K562 (cell line): Measurements from ENCODE around the gene NFATC1. TPM values are rescaled to one million over a fixed set of nuclear protein-coding genes. Genes with fewer than 3 reads are reported as not detected.

Source experiments
- ATAC-seq: fragments of 200-7000 bp; cut with Tn5 transposase; 3 replicates; pipeline ENCODE4 v1.9.1; 2020; ENCODE audit warnings: moderate library complexity
- BruUV-seq: library from RNA; stranded (reverse); fragments of 400-500 nt; replicated peaks from 2 replicates; lab custom pipeline; 2021; lab: Mats Ljungman, UMichigan
- CTCF ChIA-PET: fragments of 300-600 bp; formaldehyde crosslinking; extraction: SDS; loops from one replicate; lab custom pipeline; 2021; ENCODE audit warnings: low intra/inter-chr PET ratio; lab: Yijun Ruan, JAX
- POLR2A ChIA-PET: fragments of 300-600, 350-650 bp; sonication (Branson Sonifier 250); formaldehyde crosslinking; extraction: SDS; loops from one replicate; lab custom pipeline; 2021; ENCODE audit warnings: antibody characterized with exemption, inconsistent platforms; lab: Yijun Ruan, JAX
- DNase-seq, 4 experiments: peaks; one replicate each; pipeline versions ENCODE4 v3.0.0 to v3.0.0-alpha.2; 2011 to 2018; ENCODE audit warnings: low spot score in 3 of 4, mixed read lengths in 3 of 4; ENCODE audit errors: extremely low read depth in 1 of 4
- FAIRE-seq: peaks from 2 replicates; lab custom pipeline; 2011; peaks lifted over from hg19 to GRCh38; lab: Jason Lieb, UNC
- H2AFZ ChIP-seq: 2 replicates; pipeline ENCODE4 v1.6.0; 2011; ENCODE audit warnings: low read depth, low read length, control low read depth, inconsistent platforms
- H3K27ac ChIP-seq: fragments of 200-600 bp; 3 replicates; pipeline ENCODE4 v1.8.0; 2011; ENCODE audit warnings: low read depth, mild to moderate bottlenecking, control low read depth, inconsistent platforms, low read length, moderate library complexity, mixed read lengths; ENCODE audit errors: extremely low read depth
- H3K27me3 ChIP-seq, 2 experiments: fragments of 300-600 bp in 1 of 2; 2 replicates in 1 of 2; 3 replicates in 1 of 2; pipeline versions ENCODE4 v1.6.0 to v1.8.0; 2011; ENCODE audit warnings: inconsistent platforms in 2 of 2, low read length in 2 of 2, mild to moderate bottlenecking in 1 of 2, mixed read lengths in 1 of 2, moderate library complexity in 1 of 2; ENCODE audit not compliant: control insufficient read depth in 2 of 2, insufficient read depth in 2 of 2
- H3K36me3 ChIP-seq: fragments of 300-600 bp; 3 replicates; pipeline ENCODE4 v1.8.0; 2011; ENCODE audit warnings: mild to moderate bottlenecking, low read length, inconsistent platforms; ENCODE audit not compliant: control insufficient read depth, insufficient read depth
- H3K4me1 ChIP-seq, 2 experiments: fragments of 200-600 bp in 1 of 2; replicated peaks in 1 of 2; 2 replicates in 1 of 2; 3 replicates in 1 of 2; pipeline versions ENCODE4 v1.5.1 to v1.8.0; 2011; ENCODE audit warnings: inconsistent platforms in 2 of 2, low read length in 2 of 2, mild to moderate bottlenecking in 1 of 2, mixed read lengths in 1 of 2, moderate library complexity in 1 of 2; ENCODE audit not compliant: control insufficient read depth in 2 of 2, insufficient read depth in 2 of 2
- H3K4me2 ChIP-seq: 2 replicates; pipeline ENCODE4 v1.6.1; 2011; ENCODE audit warnings: low read length, control low read depth, inconsistent platforms, mixed read lengths; ENCODE audit not compliant: insufficient read depth
- H3K4me3 ChIP-seq: fragments of 200-600 bp; sonication (generic), shearing (Covaris generic); 2 replicates; pipeline ENCODE4 v1.5.1; 2016; ENCODE audit warnings: control low read depth, inconsistent platforms
- H3K79me2 ChIP-seq: fragments of 200-600 bp; 3 replicates; pipeline ENCODE4 v1.8.0; 2011; ENCODE audit warnings: low read length, inconsistent platforms; ENCODE audit not compliant: control insufficient read depth, insufficient read depth
- H3K9ac ChIP-seq, 2 experiments: 2 replicates each; pipeline versions ENCODE4 v1.6.0 to v1.6.1; 2011; ENCODE audit warnings: low read depth in 2 of 2, low read length in 2 of 2, control low read depth in 1 of 2, inconsistent platforms in 1 of 2, mild to moderate bottlenecking in 1 of 2, mixed read lengths in 1 of 2; ENCODE audit not compliant: insufficient read depth in 1 of 2
- H3K9me1 ChIP-seq: one replicate; pipeline ENCODE4 v1.6.0; 2011; ENCODE audit warnings: inconsistent platforms, mild to moderate bottlenecking, low read length, moderate library complexity; ENCODE audit not compliant: control insufficient read depth, insufficient read depth
- H3K9me3 ChIP-seq: replicated peaks from 2 replicates; pipeline ENCODE4 v1.5.1; 2011; ENCODE audit warnings: low read depth, low read length, inconsistent platforms; ENCODE audit not compliant: control insufficient read depth, insufficient read depth
- H4K20me1 ChIP-seq: replicated peaks from 2 replicates; pipeline ENCODE4 v1.6.1; 2011; ENCODE audit warnings: low read length, inconsistent platforms, mixed read lengths; ENCODE audit not compliant: control insufficient read depth, insufficient read depth
- ASH1L ChIP-seq: fragments of 450-650 bp; IDR thresholded peaks from 2 replicates; pipeline ENCODE4 v1.6.1; 2018; ENCODE audit warnings: borderline replicate concordance, mild to moderate bottlenecking, low read depth; ENCODE audit not compliant: partially characterized antibody
- FOXA1 ChIP-seq: fragments of 450-650 bp; IDR thresholded peaks from 2 replicates; pipeline ENCODE4 v1.6.1; 2016; ENCODE audit warnings: mild to moderate bottlenecking, borderline replicate concordance
- MTA3 ChIP-seq: fragments of 450-650 bp; formaldehyde crosslinking; IDR thresholded peaks from 2 replicates; pipeline ENCODE4 v1.6.1; 2017; ENCODE audit warnings: mild to moderate bottlenecking, borderline replicate concordance
- TRIM24 ChIP-seq, 2 experiments: fragments of 450-650 bp; IDR thresholded peaks; 2 replicates each; pipeline ENCODE4 v1.6.1; 2016
- ZKSCAN8 ChIP-seq: fragments of 200-800 bp; sonication (Bioruptor generic); IDR thresholded peaks from 2 replicates; pipeline ENCODE4 v1.6.1; 2016; ENCODE audit warnings: missing genetic modification characterization, missing compliant biosample characterization
- WGBS: fragments of 100-300 bp; shearing (Covaris generic); methylation state at CpG from one replicate; pipeline ENCODE4 v1.1.6; 2016; ENCODE audit warnings: low coverage, mixed read lengths; ENCODE audit not compliant: insufficient coverage; ENCODE audit errors: missing lambda C conversion rate; 5-methylcytosine and 5-hydroxymethylcytosine counted together
- in situ Hi-C: fragments of 300-500 bp; cut with MboI; formaldehyde crosslinking; loops from 4 replicates; pipeline ENCODE4 v1.15.0; 2018; ENCODE audit warnings: inconsistent platforms, mixed read lengths
- intact Hi-C: fragments of 100-400 bp; cut with micrococcal nuclease; formaldehyde crosslinking; loops from 2 replicates; pipeline ENCODE4 v1.14.2; 2022
- polyA plus RNA-seq, 8 experiments: library from polyadenylated mRNA; depleted of rRNA in 4 of 8; stranded (reverse) in 5 of 8; unstranded in 3 of 8; fragments of >200 nt; fragmentation: Nextera tagmentation in 2 of 8; fragmentation: Illumina TruSeq in 1 of 8; extraction: Ambion mirVana in 2 of 8; extraction: Trizol in 1 of 8; gene quantifications; 2 replicates each; pipeline versions ENCODE4 v1.2.1 to v1.2.3, GENCODE V29; 2011 to 2014; ENCODE audit warnings: inconsistent platforms in 1 of 8, missing spikeins in 1 of 8
- total RNA-seq, 7 experiments: library from RNA; depleted of rRNA in 6 of 7; stranded (reverse); fragments of >200 nt in 6 of 7; fragmentation: Illumina TruSeq in 2 of 7; extraction: Trizol in 2 of 7; gene quantifications; 2 replicates each; pipeline versions ENCODE4 v1.2.1 to v1.2.3, GENCODE V29; 2011 to 2021; ENCODE audit warnings: low replicate concordance in 1 of 7
- TF ChIP-seq, protein P1 (sequence below): sonication (generic); formaldehyde crosslinking; IDR thresholded peaks from 2 replicates; pipeline ENCODE4 v1.8.1; 2023; ENCODE audit warnings: mild to moderate bottlenecking, missing genetic modification reagents
- TF ChIP-seq, protein P2 (sequence below): fragments of 250-450 bp; sonication (Bioruptor Pico); IDR thresholded peaks from 2 replicates; pipeline ENCODE4 v1.4.0; 2020

Gene NFATC1
- total and polyA plus RNA-seq, 9 of the 15 experiments (the other 6 are each of a cell fraction or from before 2014, with no cell fraction given), result 1.1 to 16.4 (median 2.5) TPM

DNA sequence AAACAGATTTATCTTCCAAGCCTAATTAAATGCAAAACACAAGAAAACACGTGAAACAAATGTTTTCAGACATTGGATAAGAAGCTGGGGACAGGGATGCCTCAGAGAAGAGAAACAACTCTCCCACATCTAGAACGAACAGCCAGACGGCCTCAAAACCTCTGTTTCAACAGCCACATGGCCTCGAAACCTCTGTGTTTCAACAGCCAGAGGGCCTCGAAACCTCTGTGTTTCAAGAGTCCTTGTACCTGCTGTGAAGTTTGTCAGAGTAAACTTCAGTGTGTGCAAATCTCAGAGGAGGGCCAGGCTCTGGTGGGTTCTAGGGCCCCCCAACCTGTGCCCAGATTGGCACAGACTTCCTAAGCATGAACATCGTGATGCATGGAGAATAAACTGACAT is 43.3 kb upstream of the NFATC1 start:
- Histone ChIP-seq H3K9me1 (no peaks in the 10 kb centered on the region), H3K4me1 (peaks cover 0 to 3% of the 10 kb centered on the region in 2 experiments; a peak in 2 of 5 replicates), H3K27me3 (no peaks in the 10 kb centered on the region), H2AFZ (no peak overlapping the region), H3K4me3 (no peak overlapping the region), H3K9me3 (no peaks in the 10 kb centered on the region), H3K79me2 (no peaks in the 10 kb centered on the region), H3K27ac (no peak overlapping the region), H3K4me2 (no peak overlapping the region), H3K36me3 (no peaks in the 10 kb centered on the region), H3K9ac (no peak overlapping the region), H4K20me1 (no peaks in the 10 kb centered on the region)
- WGBS, result 42% methylated on average over 6 of the region's 6 CpGs
- intact Hi-C loops (no loop called here), in situ Hi-C loops (no loop called here)
- DNase-seq (no peak), ATAC-seq (no peak), FAIRE-seq (no peak)
- POLR2A ChIA-PET, result no interaction called here
- CTCF ChIA-PET, result no interaction called here
- TF ChIP-seq ZKSCAN8 (CRISPR knock-in tag) (no peak), TRIM24 (IDR thresholded peaks at IDR 0.05) (no peak), FOXA1 (no peak), ASH1L (no peak), MTA3 (no peak)
- TF ChIP-seq, protein P1, sequence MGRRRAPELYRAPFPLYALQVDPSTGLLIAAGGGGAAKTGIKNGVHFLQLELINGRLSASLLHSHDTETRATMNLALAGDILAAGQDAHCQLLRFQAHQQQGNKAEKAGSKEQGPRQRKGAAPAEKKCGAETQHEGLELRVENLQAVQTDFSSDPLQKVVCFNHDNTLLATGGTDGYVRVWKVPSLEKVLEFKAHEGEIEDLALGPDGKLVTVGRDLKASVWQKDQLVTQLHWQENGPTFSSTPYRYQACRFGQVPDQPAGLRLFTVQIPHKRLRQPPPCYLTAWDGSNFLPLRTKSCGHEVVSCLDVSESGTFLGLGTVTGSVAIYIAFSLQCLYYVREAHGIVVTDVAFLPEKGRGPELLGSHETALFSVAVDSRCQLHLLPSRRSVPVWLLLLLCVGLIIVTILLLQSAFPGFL (CRISPR knock-in tag), result no peak
- TF ChIP-seq, protein P2, sequence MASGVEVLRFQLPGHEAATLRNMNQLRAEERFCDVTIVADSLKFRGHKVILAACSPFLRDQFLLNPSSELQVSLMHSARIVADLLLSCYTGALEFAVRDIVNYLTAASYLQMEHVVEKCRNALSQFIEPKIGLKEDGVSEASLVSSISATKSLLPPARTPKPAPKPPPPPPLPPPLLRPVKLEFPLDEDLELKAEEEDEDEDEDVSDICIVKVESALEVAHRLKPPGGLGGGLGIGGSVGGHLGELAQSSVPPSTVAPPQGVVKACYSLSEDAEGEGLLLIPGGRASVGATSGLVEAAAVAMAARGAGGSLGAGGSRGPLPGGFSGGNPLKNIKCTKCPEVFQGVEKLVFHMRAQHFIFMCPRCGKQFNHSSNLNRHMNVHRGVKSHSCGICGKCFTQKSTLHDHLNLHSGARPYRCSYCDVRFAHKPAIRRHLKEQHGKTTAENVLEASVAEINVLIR (CRISPR knock-in tag), result no peak
- BruUV-seq, result no TSS peak
